ENCODE results near the gene SLC15A4. TPM values are rescaled to one million over a fixed set of nuclear protein-coding genes. Genes with fewer than 3 reads are reported as not detected.

SLC15A4 gene
- total RNA-seq, 1 experiment from 2014 or later, result 35.0 TPM

DNA sequence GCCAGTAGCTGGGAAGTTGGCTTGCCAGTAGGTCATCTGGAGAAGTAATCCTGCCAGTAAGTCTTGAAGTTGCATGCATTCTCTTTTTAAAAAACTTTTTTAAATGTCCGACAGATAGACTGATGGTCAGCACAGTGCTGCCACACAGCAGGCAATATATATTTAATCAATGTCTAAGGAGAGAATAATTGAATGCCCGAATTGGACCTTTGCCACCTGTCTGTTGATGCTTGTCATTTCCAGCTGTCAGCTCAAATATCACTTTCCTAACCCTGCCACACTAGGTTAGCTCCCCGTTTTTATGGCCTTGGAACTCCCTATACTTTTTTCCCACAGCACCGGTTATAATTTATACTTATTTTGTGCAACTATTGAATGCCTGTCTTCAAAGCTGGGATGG lies 2.1 kb upstream of the SLC15A4 start:
- H3K36me3 ChIP-seq (replicated peaks; ENCODE audit: control insufficient read depth, insufficient read depth, low read length), result no peaks in the 10 kb centered on the region; the same call in 1 of the 2 replicates
- H3K27me3 ChIP-seq (ENCODE audit: control insufficient read depth, insufficient read depth, low read length), result no peaks in the 10 kb centered on the region
- no peak overlapping the region for H3K4me3 ChIP-seq (ENCODE audit: insufficient read depth, low read depth, low read length)
- no peak for DNase-seq

DNA sequence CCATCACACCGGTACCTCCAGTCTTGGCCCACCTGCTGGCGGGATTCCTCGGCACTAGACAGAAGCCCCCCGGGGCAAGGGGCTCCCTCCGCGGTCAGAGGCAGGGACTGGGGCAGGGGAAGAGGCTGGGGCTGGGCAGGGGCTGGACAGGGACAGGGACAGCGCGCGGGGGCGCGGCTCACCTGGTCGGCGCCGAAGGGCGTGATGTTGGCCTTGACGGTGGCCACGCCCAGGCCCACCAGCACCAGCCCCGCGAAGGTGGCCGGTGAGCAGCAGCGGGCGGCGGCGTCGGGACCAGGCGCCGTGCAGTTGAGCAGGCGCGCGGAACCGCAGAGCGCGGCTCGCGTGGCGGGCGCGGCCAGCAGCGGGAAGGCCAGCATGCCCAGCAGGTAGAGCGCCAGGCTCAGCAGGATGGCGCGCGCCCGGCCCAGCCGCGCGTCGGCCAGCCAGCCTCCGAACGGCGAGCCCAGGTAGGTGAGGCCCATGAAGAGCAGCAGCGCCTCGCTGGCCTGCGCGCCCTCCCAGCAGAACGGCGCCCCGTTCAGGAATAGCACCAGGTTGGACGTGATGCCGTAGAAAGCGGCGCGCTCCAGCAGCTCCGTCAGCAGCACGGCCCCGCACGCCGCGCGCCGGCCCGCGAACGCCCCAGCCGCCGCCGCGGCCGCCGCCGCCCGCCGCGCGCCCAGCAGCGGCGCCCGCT lies 392 bp downstream of the SLC15A4 start:
- DNase-seq, result peak; percentile 86
- Histone ChIP-seq H3K36me3 (replicated peaks; ENCODE audit: control insufficient read depth, insufficient read depth, low read length) (no peaks in the 10 kb centered on the region; the same call in none of the 2 replicates), H3K4me3 (ENCODE audit: insufficient read depth, low read depth, low read length) (peak overlapping the region; percentile 92), H3K27me3 (ENCODE audit: control insufficient read depth, insufficient read depth, low read length) (no peaks in the 10 kb centered on the region)

DNA sequence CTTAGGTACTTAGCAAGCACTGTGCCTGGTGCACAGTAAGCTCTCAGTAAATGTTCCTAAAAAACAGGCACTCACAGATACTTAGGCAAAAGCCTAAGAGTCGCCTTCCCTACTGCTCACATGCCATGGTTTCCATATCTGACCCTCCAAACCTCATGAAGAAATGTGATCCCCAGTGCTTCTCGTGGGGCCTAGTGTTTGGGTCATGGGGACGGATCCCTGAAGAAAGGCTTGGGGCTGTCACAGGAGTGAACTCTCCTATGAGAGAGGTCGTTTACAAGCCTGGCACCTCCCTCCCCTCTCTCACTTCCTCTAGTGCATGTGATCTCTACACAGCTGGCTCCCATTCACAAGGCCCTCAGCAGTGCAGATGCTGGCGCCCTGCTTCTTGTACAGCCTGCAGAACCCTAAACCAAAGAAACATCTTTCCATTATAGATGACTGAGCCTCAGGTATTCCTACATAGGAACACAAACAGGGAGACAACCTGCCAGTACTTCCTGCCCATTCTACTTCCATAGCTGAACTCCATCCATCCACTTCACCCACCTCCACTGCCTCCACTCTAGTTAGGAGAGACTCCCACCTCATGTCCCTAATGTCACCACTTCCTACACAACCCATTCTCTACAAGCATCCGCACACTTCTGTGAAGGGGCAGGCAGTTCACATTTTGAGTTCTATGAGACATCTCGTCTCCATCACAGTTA lies 2.9 kb downstream of the SLC15A4 start:
- Histone ChIP-seq H3K36me3 (replicated peaks; ENCODE audit: control insufficient read depth, insufficient read depth, low read length) (no peaks in the 10 kb centered on the region; the same call in none of the 2 replicates), H3K27me3 (ENCODE audit: control insufficient read depth, insufficient read depth, low read length) (no peaks in the 10 kb centered on the region), H3K4me3 (ENCODE audit: insufficient read depth, low read depth, low read length) (no peak overlapping the region)
- DNase-seq, result no peak

DNA sequence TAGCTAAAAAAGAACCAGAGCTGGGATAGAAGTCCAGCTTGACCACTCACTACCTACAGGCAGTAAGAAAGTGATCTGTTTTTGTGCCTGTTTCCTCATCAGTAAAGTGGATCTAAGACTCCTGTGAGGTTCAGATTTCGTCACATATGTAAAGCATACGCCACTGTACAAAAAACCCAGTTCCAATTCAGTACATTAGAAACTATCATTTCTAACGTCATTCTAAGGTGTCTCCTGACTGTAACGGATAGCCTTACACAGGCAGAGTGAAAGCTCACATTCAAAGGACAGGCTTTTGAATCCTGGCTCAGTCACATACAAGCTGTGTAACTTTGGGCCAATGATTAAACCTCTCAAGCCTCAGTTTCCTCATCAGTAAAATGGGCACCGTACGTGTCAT lies 3.5 kb downstream of the SLC15A4 start:
- DNase-seq, result no peak
- Histone ChIP-seq H3K27me3 (ENCODE audit: control insufficient read depth, insufficient read depth, low read length) (no peaks in the 10 kb centered on the region), H3K4me3 (ENCODE audit: insufficient read depth, low read depth, low read length) (no peak overlapping the region)

DNA sequence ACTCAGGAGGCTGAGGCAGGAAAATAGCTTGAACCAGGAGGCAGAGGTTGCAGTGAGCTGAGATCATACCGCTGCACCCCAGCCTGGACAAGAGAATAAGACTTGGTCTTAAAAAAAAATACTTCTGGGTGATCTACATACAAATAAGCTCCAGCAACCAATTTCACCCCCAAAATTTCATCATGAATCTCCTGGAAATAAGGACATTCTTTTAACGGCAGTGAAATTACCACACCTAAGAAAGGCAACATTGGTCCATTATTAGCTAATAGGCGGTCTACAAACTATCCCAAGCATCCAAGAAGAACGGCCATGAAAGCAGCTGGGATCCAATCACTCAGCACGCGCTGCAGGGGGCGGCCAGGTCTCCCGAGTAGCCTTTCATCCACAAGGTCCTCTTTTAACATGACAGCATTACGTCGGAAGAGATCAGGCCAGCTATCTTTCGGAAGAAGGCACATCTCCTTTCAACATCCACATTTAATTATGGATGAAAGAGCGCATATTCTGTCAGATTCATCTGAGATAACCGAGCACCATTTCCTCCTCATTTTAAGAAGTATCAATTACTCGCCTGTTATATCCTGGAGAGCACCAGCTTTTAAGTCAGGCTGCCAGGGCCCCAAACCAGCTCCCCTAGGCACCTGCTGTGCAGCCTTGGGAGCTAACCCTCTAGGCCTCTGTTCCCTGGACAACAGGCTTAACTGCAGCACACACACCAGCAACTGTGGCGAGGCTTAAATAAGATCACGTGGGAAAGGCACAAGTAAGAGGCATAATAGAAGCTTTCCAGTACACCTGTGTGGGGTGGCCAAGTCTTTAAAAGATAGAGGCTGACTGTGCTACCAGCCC lies 4.2 kb downstream of the SLC15A4 start:
- Histone ChIP-seq H3K27me3 (ENCODE audit: control insufficient read depth, insufficient read depth, low read length) (no peaks in the 10 kb centered on the region), H3K36me3 (replicated peaks; ENCODE audit: control insufficient read depth, insufficient read depth, low read length) (peaks cover 3% of the 10 kb centered on the region), H3K4me3 (ENCODE audit: insufficient read depth, low read depth, low read length) (no peak overlapping the region)
- DNase-seq, result no peak

More for the DNA sequence above, 3.5 kb downstream of the SLC15A4 start:
- H3K36me3 ChIP-seq (replicated peaks; ENCODE audit: control insufficient read depth, insufficient read depth, low read length), result no peaks in the 10 kb centered on the region; the same call in none of the 2 replicates

DNA sequence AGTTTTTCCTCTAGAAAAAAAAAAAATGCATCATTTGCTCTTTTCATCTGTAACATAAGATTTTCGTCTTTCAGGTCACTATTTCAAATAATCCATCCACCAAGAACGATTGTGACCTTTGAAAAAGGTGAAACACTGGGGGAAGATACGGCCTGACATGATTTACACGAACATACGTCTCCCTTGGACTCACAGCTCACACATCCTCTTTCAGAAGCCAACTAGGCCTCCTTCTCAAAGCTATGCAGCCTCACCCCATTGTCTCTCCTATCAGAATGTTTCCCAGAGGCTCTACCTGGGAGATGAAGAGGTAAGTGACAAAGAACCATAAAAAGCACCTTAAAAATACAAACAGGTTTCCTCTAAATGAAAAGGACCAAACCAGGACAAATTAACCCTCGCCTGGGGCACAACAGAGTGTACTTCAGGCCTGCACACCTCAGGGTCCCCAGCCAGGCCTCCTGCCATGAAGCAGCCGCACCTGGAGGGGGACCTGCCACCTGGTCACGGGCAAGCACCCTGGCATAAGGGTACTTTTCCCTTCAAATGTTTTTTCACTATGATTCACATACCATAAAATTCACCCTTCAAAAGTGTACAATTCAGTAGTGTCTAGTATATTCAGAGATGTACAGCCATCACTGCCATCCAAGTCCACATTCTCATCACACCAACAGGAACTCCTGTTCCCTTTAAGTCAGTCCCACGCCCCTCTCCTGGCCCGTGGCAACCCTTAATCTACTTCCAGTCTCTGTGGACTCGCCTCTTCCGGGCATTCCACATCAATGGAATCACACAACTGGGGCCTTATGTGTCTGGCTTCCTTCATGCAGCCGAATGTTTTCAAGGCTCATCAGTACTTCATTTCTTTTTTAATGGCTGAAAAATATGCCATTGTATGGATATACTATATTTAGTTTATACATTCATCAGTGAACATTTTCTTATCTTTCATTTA lies 5.4 kb downstream of the SLC15A4 start:
- Histone ChIP-seq H3K27me3 (ENCODE audit: control insufficient read depth, insufficient read depth, low read length) (no peaks in the 10 kb centered on the region), H3K36me3 (replicated peaks; ENCODE audit: control insufficient read depth, insufficient read depth, low read length) (peaks cover 3% of the 10 kb centered on the region), H3K4me3 (ENCODE audit: insufficient read depth, low read depth, low read length) (no peak overlapping the region)
- no peak for DNase-seq

DNA sequence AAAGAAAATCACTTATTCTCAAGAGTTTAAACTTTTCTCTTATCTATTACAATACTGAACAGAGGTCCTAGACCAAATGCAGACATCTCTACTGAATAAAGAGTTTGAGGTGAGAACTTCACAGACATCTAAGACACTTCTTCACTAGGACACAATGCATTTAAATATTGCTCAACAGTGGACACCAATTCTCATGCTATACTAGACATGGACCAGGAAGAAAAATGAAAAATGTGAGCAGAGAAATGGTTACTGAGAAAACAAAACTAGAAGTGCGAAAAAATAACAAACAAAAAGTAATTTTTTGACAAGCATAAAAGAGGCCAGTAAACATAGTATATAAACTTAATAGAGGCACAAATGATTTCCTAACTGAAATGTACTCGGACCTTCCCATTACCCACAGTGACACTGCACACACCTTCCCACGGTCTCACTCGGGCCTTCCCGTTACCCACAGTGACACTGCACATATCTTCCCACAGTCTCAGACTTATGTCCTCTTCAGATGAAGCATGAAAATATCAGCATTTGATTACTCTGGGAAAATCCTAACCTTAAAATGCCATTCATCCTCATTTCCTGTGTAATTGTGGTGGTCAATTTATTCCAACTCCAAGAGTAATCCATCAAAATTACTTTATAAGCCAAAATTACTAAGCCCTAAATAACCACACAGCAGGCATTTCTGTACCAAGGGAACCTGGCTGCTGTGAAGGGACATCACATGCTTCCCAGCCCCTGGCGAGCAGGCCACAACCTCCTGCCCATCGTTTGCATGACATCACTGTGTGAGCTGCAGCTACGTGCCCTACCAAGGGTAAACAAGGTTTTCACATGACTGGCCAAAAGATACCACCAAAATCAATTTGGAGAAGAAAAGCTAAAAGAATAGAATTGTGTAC lies 6.4 kb downstream of the SLC15A4 start:
- H3K36me3 ChIP-seq (replicated peaks; ENCODE audit: control insufficient read depth, insufficient read depth, low read length), result peaks cover 3% of the 10 kb centered on the region
- no peak for DNase-seq
- H3K27me3 ChIP-seq (ENCODE audit: control insufficient read depth, insufficient read depth, low read length), result no peaks in the 10 kb centered on the region
- H3K4me3 ChIP-seq (ENCODE audit: insufficient read depth, low read depth, low read length), result no peak overlapping the region

DNA sequence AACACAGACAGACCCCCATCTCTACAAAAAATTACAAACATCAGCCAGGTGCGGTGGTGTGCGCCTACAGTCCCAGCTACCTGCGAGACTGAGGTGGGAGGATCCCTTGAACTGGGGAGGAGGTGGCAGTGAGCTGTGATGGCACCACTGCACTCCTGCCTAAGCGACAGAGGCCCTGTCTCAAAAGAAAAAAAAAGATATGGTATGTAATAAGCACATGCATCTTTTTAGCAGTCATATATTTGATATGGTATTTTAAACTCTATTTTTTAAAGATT lies 7.2 kb downstream of the SLC15A4 start:
- peaks cover 3% of the 10 kb centered on the region for H3K36me3 ChIP-seq (replicated peaks; ENCODE audit: control insufficient read depth, insufficient read depth, low read length)
- H3K4me3 ChIP-seq (ENCODE audit: insufficient read depth, low read depth, low read length), result no peak overlapping the region
- DNase-seq, result no peak
- no peaks in the 10 kb centered on the region for H3K27me3 ChIP-seq (ENCODE audit: control insufficient read depth, insufficient read depth, low read length)

DNA sequence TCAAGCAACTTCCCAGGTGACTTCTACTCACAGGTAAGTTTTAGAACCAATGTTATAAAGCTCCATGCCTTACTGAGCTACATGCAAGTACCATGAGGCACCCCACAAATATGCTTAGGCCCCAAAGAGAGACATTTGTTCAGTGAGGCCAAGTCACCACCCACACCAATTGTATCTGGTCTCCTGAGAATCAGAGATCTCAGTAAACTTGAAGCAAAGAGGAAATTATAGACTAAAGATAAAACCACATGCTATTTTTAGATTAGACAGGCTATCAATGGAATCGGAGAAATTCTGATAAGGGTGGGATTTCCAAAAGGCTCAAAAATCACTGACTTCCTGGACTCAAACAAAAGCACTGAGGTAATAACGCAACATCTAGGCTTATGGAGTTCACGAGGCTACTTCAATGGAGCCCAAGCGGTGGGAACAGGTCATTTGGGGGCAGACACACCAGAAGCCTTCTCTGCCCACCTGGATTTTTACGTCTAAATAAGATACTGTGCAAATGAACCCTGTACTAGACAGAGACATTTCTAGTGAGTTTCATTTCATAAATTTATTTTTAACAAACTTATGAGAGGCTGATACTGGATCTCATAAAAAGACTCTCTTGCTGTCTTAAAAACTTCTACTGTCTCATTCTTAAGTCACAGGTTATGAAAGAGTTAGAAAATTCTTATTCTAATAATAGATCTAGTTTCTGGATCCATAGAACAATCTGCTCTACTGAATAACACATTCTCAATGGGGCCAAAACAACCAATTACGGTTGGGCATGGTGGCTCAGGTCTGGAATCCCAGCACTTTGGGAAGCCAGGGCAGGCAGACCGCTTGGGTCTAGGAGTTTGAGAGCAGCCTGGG lies 7.7 kb downstream of the SLC15A4 start:
- Histone ChIP-seq H3K4me3 (ENCODE audit: insufficient read depth, low read depth, low read length) (no peak overlapping the region), H3K27me3 (ENCODE audit: control insufficient read depth, insufficient read depth, low read length) (no peaks in the 10 kb centered on the region), H3K36me3 (replicated peaks; ENCODE audit: control insufficient read depth, insufficient read depth, low read length) (peaks cover 3% of the 10 kb centered on the region)
- DNase-seq, result no peak

DNA sequence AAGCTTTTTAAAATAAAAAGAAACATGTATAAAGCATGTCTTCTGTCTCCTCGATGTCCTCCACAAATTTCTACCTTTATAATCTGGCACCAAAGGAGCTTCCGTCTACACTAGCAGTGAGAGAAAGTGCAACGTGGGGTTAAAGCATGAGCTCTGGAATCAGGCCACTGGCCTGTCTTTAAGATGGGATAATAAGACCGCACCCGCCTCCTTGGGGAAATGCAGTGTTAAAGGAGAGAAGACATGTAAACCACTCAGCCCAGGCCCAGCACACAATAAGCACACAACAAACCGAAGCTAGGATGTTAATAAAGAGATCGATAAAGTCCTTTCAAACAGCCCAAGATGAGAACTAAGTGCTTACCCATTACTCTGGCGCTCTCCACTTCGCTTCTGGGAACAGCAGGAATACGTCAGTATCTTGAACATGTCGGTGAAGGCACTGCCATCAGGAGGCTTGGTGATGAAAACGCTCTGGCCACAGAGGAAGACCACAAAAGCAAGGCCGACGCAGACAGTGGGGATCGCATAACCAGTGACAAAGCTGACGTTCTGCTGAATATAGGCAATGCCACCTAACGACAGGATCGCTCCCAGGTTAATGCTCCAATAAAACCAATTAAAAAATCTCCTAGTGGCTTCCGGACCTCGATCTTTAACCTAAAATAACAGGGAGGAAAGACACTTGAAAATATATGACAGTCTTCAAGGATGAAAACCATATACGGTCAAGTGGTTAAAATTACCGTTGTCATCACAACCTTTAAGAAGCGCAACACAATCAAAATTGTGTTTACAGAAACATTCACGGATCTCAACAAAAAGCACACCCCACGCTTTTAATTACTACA lies 9.1 kb downstream of the SLC15A4 start:
- H3K36me3 ChIP-seq (replicated peaks; ENCODE audit: control insufficient read depth, insufficient read depth, low read length), result peaks cover 5% of the 10 kb centered on the region
- DNase-seq, result no peak
- no peaks in the 10 kb centered on the region for H3K27me3 ChIP-seq (ENCODE audit: control insufficient read depth, insufficient read depth, low read length)
- no peak overlapping the region for H3K4me3 ChIP-seq (ENCODE audit: insufficient read depth, low read depth, low read length)

DNA sequence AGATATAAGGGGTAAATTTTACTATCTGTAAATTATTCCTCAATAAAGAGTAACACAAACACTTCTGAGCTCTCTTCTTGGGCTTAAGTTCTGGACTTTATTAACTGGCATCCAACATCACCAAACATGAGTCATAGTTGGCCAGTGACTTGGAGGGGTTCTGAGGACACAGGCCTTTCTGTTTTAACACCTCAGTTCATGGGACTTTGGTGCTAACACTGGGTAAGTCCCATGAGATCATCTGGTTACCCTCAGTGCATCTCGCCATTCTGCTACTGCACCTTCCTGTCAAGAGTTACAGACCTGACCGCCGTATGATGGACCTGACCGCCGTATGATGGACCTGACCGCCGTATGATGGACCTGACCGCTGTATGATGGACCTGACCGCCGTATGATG lies 9.9 kb downstream of the SLC15A4 start:
- Histone ChIP-seq H3K36me3 (replicated peaks; ENCODE audit: control insufficient read depth, insufficient read depth, low read length) (peaks cover 6% of the 10 kb centered on the region), H3K4me3 (ENCODE audit: insufficient read depth, low read depth, low read length) (no peak overlapping the region), H3K27me3 (ENCODE audit: control insufficient read depth, insufficient read depth, low read length) (no peaks in the 10 kb centered on the region)
- no peak for DNase-seq

DNA sequence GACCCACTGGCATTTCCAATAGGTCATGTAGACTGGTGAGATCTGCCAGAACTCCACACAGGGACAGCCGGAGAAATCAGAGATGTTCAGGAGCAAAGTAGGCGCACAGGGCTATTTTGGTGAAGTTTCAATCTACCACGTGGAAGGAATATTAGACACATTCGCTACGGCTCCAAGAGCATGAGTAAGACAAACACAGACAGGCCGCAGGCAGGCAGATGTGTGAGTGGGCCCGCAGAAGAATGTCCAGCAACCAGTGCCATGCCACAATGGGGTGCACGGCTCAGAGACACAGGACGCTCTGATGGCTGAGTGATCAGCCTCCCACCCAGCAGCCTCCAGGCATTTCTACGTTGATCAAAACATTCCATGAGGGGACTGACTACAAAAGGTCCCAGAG lies 10.4 kb downstream of the SLC15A4 start:
- Histone ChIP-seq H3K27me3 (ENCODE audit: control insufficient read depth, insufficient read depth, low read length) (no peaks in the 10 kb centered on the region), H3K36me3 (replicated peaks; ENCODE audit: control insufficient read depth, insufficient read depth, low read length) (peaks cover 11% of the 10 kb centered on the region), H3K4me3 (ENCODE audit: insufficient read depth, low read depth, low read length) (no peak overlapping the region)
- DNase-seq, result no peak
